SK-N-SH (cell line): ENCODE data around the gene MEIS1. TPM values are rescaled to one million over a fixed set of nuclear protein-coding genes. Genes with fewer than 3 reads are reported as not detected.

Source experiments
- CTCF ChIA-PET: fragments of 300-600, 350-600 bp; formaldehyde crosslinking; extraction: SDS; loops from one replicate; lab custom pipeline; 2021; lab: Yijun Ruan, JAX
- POLR2A ChIA-PET: fragments of 350-600 bp; sonication (Branson Sonifier 250); formaldehyde crosslinking; extraction: SDS; loops from one replicate; lab custom pipeline; 2020; ENCODE audit warnings: antibody characterized with exemption, inconsistent platforms; lab: Yijun Ruan, JAX
- DNase-seq: peaks from one replicate; pipeline ENCODE4 v3.0.0; 2012
- H2AFZ ChIP-seq: fragments of 200-600 bp; sonication (generic); 2 replicates; pipeline ENCODE4 v1.8.1; 2016; ENCODE audit warnings: antibody characterized with exemption, mild to moderate bottlenecking, low read depth
- H3F3A ChIP-seq: fragments of 200-600 bp; sonication (generic); replicated peaks from 2 replicates; pipeline ENCODE3; 2016; ENCODE audit warnings: antibody characterized with exemption, mild to moderate bottlenecking; ENCODE audit not compliant: insufficient read depth
- H3K27ac ChIP-seq, 2 experiments: fragments of 200-500 bp in 1 of 2; fragments of 200-600 bp in 1 of 2; sonication (Bioruptor generic) in 1 of 2; sonication (generic), shearing (Covaris generic) in 1 of 2; 2 replicates each; pipeline versions ENCODE4 v1.5.1 to v1.6.1; 2014 to 2016; ENCODE audit warnings: low read depth in 2 of 2, inconsistent platforms in 1 of 2, low read length in 1 of 2, mild to moderate bottlenecking in 1 of 2, mixed read lengths in 1 of 2
- H3K27me3 ChIP-seq: fragments of 200-600 bp; sonication (generic), shearing (Covaris generic); 2 replicates; pipeline ENCODE4 v1.6.1; 2016; ENCODE audit warnings: mixed run types; ENCODE audit not compliant: insufficient read depth
- H3K36me3 ChIP-seq, 2 experiments: fragments of 200-500 bp in 1 of 2; fragments of 200-600 bp in 1 of 2; sonication (Bioruptor generic) in 1 of 2; sonication (generic) in 1 of 2; replicated peaks in 1 of 2; 2 replicates each; pipeline versions ENCODE3 to v1.5.1; 2014 to 2016; ENCODE audit warnings: low read length in 1 of 2, mild to moderate bottlenecking in 1 of 2; ENCODE audit not compliant: insufficient read depth in 2 of 2, control insufficient read depth in 1 of 2
- H3K4me1 ChIP-seq, 2 experiments: fragments of 200-500 bp in 1 of 2; fragments of 200-600 bp in 1 of 2; sonication (Bioruptor generic) in 1 of 2; sonication (generic), shearing (Covaris generic) in 1 of 2; 2 replicates each; pipeline versions ENCODE4 v1.5.1 to v1.6.1; 2014 to 2016; ENCODE audit warnings: low read depth in 1 of 2, low read length in 1 of 2, mixed run types in 1 of 2; ENCODE audit not compliant: insufficient read depth in 2 of 2, control insufficient read depth in 1 of 2
- H3K4me2 ChIP-seq: fragments of 200-600 bp; sonication (generic), shearing (Covaris generic); 2 replicates; pipeline ENCODE4 v1.6.1; 2017; ENCODE audit warnings: mixed run types
- H3K4me3 ChIP-seq, 2 experiments: fragments of 200-500 bp in 1 of 2; fragments of 200-600 bp in 1 of 2; sonication (Bioruptor generic) in 1 of 2; sonication (generic), shearing (Covaris generic) in 1 of 2; 2 replicates each; pipeline versions ENCODE4 v1.5.1 to v1.8.1; 2014 to 2016; ENCODE audit warnings: low read depth in 2 of 2, inconsistent platforms in 1 of 2, low read length in 1 of 2, mild to moderate bottlenecking in 1 of 2, mixed read lengths in 1 of 2, moderate library complexity in 1 of 2
- H3K79me2 ChIP-seq: fragments of 200-600 bp; sonication (generic); 2 replicates; pipeline ENCODE4 v1.8.1; 2017; ENCODE audit warnings: mild to moderate bottlenecking; ENCODE audit not compliant: insufficient read depth
- H3K9ac ChIP-seq: fragments of 200-600 bp; sonication (generic); 2 replicates; pipeline ENCODE4 v1.6.1; 2017; ENCODE audit warnings: mixed run types
- H3K9me2 ChIP-seq: fragments of 200-600 bp; sonication (generic); 2 replicates; pipeline ENCODE4 v1.6.1; 2017; ENCODE audit warnings: mixed run types
- H3K9me3 ChIP-seq: fragments of 200-600 bp; sonication (generic); 2 replicates; pipeline ENCODE4 v1.6.1; 2017; ENCODE audit warnings: mixed run types, mild to moderate bottlenecking, moderate library complexity
- H4K20me1 ChIP-seq: fragments of 200-600 bp; sonication (generic); 2 replicates; pipeline ENCODE4 v1.6.1; 2017; ENCODE audit warnings: mild to moderate bottlenecking, mixed run types; ENCODE audit not compliant: insufficient read depth
- CTCF ChIP-seq: fragments of 200-600 bp; sonication (generic); IDR thresholded peaks from 2 replicates; pipeline ENCODE4 v1.6.1; 2017; ENCODE audit warnings: antibody characterized with exemption, mild to moderate bottlenecking, moderate library complexity
- ELF1 ChIP-seq: IDR thresholded peaks from 2 replicates; pipeline ENCODE4 v1.4.0; 2012
- EP300 ChIP-seq, 2 experiments: IDR thresholded peaks; 2 replicates each; pipeline versions ENCODE4 v1.4.0 to v1.6.1; 2012; ENCODE audit warnings: borderline replicate concordance in 1 of 2, low read depth in 1 of 2, low read length in 1 of 2
- EZH2phosphoT487 ChIP-seq: fragments of 200-600 bp; sonication (generic); IDR thresholded peaks from 2 replicates; pipeline ENCODE4 v1.6.1; 2017; ENCODE audit warnings: low read depth, mixed run types, mild to moderate bottlenecking, antibody characterized with exemption, moderate library complexity, borderline replicate concordance
- MEF2A ChIP-seq: IDR thresholded peaks from 2 replicates; pipeline ENCODE4 v1.4.0; 2012; ENCODE audit warnings: low read depth, borderline replicate concordance
- NFIC ChIP-seq: IDR thresholded peaks from 2 replicates; pipeline ENCODE4 v1.4.0; 2012; ENCODE audit warnings: borderline replicate concordance
- NRF1 ChIP-seq: IDR thresholded peaks from 2 replicates; pipeline ENCODE4 v1.6.1; 2012; ENCODE audit warnings: low read depth, mild to moderate bottlenecking, low read length
- POLR2AphosphoS5 ChIP-seq: IDR thresholded peaks from 2 replicates; pipeline ENCODE4 v1.6.1; 2012; ENCODE audit warnings: low read depth, low read length
- RAD21 ChIP-seq: IDR thresholded peaks from 2 replicates; pipeline ENCODE4 v1.6.1; 2012; ENCODE audit warnings: mild to moderate bottlenecking, low read length
- RFX5 ChIP-seq: IDR thresholded peaks from 2 replicates; pipeline ENCODE4 v1.6.1; 2012; ENCODE audit warnings: mild to moderate bottlenecking, improper control_type of control experiment, low read length
- RXRA ChIP-seq: IDR thresholded peaks from 2 replicates; pipeline ENCODE4 v1.4.0; 2012; ENCODE audit warnings: low read depth, mild to moderate bottlenecking, borderline replicate concordance
- TAF1 ChIP-seq: IDR thresholded peaks from 2 replicates; pipeline ENCODE4 v1.6.1; 2012; ENCODE audit warnings: low read depth, mild to moderate bottlenecking, low read length, moderate library complexity, borderline replicate concordance
- TCF12 ChIP-seq: IDR thresholded peaks from 2 replicates; pipeline ENCODE4 v1.4.0; 2012
- TEAD4 ChIP-seq: IDR thresholded peaks from 2 replicates; pipeline ENCODE4 v1.4.0; 2012; ENCODE audit warnings: mild to moderate bottlenecking, borderline replicate concordance; ENCODE audit not compliant: insufficient read depth
- USF1 ChIP-seq: IDR thresholded peaks from 2 replicates; pipeline ENCODE4 v1.4.0; 2012; ENCODE audit warnings: low read depth, borderline replicate concordance
- USF2 ChIP-seq: fragments of 150-350 bp; IDR thresholded peaks from 2 replicates; pipeline ENCODE4 v1.6.1; 2017; ENCODE audit warnings: antibody characterized with exemption, low read length, low read depth, borderline replicate concordance
- YY1 ChIP-seq: IDR thresholded peaks from 2 replicates; pipeline ENCODE4 v1.4.0; 2012; ENCODE audit warnings: low read depth, mild to moderate bottlenecking
- WGBS: methylation state at CpG from one replicate; pipeline ENCODE4 v1.1.6; 2017; ENCODE audit warnings: low lambda C conversion rate; 5-methylcytosine and 5-hydroxymethylcytosine counted together
- polyA plus RNA-seq, 3 experiments: library from polyadenylated mRNA; depleted of rRNA; stranded (reverse); fragments of >200 nt; gene quantifications; 2 replicates each; pipeline ENCODE4 v1.2.3, GENCODE V29; 2012
- TF ChIP-seq, protein P1 (sequence below): IDR thresholded peaks from 2 replicates; pipeline ENCODE4 v1.4.0; 2012; ENCODE audit warnings: low read depth, borderline replicate concordance
- TF ChIP-seq, protein P2 (sequence below): IDR thresholded peaks from 2 replicates; pipeline ENCODE4 v1.4.0; 2012; ENCODE audit warnings: low read depth

The MEIS1 gene
- polyA plus RNA-seq, 1 of the 3 experiments (the other 2 are of a cell fraction): 16.9 TPM

- Histone ChIP-seq H3K79me2 (peaks cover 53% of the 10 kb centered on the region), H2AFZ (peak overlapping the region; percentile 79), H3K27me3 (no peaks in the 10 kb centered on the region), H3K4me2 (peak overlapping the region; percentile 94), H3K9me3 (no peaks in the 10 kb centered on the region), H3K36me3 (peaks cover 6 to 19% of the 10 kb centered on the region in 2 experiments), H3K9ac (peak overlapping the region; percentile 90), H4K20me1 (no peaks in the 10 kb centered on the region), H3K27ac (peak overlapping the region; percentile 76 to 81), H3K9me2 (no peaks in the 10 kb centered on the region), H3F3A (peaks cover 12% of the 10 kb centered on the region), H3K4me1 (peaks cover 0 to 20% of the 10 kb centered on the region in 2 experiments; a peak in 2 of 4 replicates), H3K4me3 (peak overlapping the region; percentile 85 to 90)
- no peak for DNase-seq
- CTCF ChIA-PET: interaction anchor here (0.8 to 1.7 kb wide), 4 partner anchors 11 to 887 kb away, joined by 3 to 5 read pairs (median 4); no protein-coding TSS in a partner anchor
- 5% methylated on average over 15 of the region's 15 CpGs for WGBS
- TF ChIP-seq RAD21: no peak; the same call in 1 of the 2 replicates
- no peak for TF ChIP-seq TCF12
- no peak for TF ChIP-seq ELF1
- no peak for TF ChIP-seq TAF1
- TF ChIP-seq USF2: no peak
- TF ChIP-seq CTCF: no peak
- TF ChIP-seq RXRA: no peak
- TF ChIP-seq RFX5: no peak
- TF ChIP-seq NRF1: no peak
- no peak for TF ChIP-seq YY1
- no peak for TF ChIP-seq POLR2AphosphoS5
- TF ChIP-seq, protein P1, sequence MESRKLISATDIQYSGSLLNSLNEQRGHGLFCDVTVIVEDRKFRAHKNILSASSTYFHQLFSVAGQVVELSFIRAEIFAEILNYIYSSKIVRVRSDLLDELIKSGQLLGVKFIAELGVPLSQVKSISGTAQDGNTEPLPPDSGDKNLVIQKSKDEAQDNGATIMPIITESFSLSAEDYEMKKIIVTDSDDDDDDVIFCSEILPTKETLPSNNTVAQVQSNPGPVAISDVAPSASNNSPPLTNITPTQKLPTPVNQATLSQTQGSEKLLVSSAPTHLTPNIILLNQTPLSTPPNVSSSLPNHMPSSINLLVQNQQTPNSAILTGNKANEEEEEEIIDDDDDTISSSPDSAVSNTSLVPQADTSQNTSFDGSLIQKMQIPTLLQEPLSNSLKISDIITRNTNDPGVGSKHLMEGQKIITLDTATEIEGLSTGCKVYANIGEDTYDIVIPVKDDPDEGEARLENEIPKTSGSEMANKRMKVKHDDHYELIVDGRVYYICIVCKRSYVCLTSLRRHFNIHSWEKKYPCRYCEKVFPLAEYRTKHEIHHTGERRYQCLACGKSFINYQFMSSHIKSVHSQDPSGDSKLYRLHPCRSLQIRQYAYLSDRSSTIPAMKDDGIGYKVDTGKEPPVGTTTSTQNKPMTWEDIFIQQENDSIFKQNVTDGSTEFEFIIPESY: no peak
- TF ChIP-seq EZH2phosphoT487: no peak
- TF ChIP-seq EP300 (IDR thresholded peaks at IDR 0.05; ENCODE audit: borderline replicate concordance in 1 of 2, low read depth in 1 of 2, low read length in 1 of 2): no peak
- TF ChIP-seq, protein P2, sequence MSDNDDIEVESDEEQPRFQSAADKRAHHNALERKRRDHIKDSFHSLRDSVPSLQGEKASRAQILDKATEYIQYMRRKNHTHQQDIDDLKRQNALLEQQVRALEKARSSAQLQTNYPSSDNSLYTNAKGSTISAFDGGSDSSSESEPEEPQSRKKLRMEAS: no peak
- TF ChIP-seq TEAD4: no peak
- TF ChIP-seq NFIC: no peak
- TF ChIP-seq USF1: no peak
- TF ChIP-seq MEF2A: no peak
- POLR2A ChIA-PET: interaction anchor here (1.3 to 3.6 kb wide), 2 partner anchors 139 to 571 kb away, joined by 4 to 27 read pairs; no protein-coding TSS in a partner anchor
Measured at GRCh38 chr2:66435549-66435875, 587 bp downstream of the MEIS1 start.
